ENCODE results near the gene ARID4A. TPM values are rescaled to one million over a fixed set of nuclear protein-coding genes. Genes with fewer than 3 reads are reported as not detected.
"Not testable (repeated sequence)": the region's sequence is repeated elsewhere in the genome, so short reads cannot be mapped to it uniquely, and the experiment has no call there.

Gene ARID4A
- total RNA-seq, 1 donor from 2014 or later, result 10.7 TPM

DNA sequence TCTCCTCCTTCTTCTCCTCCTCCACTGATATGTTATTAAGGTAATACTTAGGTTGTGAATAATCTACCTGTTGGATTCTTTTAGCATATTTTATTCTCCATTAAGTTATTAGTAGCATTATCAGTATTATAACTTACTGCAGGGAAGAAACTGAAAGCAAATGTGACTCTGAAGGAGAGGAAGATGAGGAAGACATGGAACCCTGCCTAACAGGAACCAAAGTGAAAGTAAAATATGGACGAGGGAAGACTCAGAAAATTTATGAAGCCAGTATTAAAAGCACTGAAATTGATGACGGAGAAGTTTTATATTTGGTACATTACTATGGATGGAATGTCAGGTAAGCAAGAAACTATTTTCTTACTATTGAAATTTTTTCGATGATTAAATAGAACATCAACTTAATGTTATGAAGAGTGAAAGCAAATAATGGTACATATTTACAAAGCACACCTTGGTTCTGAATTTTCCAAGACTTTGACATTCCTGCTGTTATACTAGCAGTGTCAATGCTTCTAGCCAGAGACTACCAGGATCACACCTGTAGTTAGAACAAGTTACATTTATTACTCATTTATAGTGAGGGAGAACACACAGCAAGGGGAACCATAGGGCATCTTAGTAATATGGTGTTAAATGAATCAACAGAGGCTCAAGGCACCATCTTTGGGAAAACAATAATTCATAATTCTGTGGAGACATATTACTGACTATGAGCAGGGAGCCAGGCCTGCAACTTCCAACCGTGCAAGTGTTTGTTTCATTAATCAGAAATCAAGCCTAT, 55.4 kb downstream of the ARID4A start:
- DNase-seq (ENCODE audit: low read depth in 2 of 2), result peak; percentile 9 to 51

DNA sequence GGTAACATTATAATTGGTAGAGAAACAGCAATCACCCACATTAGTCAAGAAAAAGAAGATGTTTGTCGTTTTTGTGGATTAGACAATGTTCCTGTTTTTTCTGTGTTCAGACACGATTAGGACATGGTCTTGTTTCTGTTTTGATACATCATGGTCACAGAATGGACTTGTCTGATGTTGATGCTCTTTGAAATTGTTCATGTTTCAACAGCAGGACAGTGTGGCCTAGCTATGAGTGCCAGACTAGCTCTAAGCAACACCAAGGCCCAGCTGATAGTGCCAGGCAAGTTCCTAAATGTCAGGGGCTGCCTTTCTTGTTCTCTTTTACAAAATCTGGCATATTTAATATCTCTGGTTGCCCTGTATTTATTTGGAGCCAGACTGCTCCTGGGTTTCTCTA, 56.5 kb downstream of the ARID4A start:
- no peak for DNase-seq (ENCODE audit: low read depth in 2 of 2)

DNA sequence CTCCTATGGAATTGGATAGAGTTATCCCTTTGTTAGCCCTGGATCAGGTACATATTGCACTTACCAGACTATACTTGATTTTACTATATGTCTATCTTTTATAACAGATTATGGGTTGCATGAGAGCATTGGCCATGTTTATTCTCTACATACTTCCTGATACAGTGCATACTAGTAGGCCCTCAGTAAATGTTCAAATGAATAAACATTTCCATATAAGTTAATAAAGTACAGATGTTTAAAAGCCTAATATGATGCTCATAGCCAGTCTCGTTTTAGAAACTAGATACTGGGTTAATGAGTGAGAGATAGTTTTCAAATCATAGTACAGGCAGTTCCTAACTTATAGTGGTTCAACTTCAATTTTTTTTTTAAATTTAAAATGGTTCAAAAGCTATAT, 57.9 kb downstream of the ARID4A start:
- DNase-seq (ENCODE audit: low read depth in 2 of 2), result no peak

DNA sequence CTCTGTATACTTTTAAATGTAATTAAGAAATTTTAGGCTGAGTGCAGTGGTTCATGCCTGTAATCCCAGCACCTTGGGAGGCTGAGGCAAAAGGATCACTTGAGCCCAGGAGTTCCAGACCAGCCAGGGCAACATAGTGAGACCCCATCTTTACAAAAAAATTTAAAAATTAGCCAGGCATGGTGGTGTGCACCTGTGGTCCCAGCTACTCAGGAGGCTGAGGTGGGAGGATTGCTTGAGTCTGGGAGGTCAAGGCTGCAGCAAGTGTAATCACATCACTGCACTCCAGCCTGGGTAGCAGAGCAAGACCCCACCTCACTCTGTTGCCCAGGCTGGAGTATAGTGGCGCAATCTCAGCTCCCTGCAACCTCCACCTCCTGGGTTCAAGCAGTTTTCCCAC, 63.9 kb downstream of the ARID4A start:
- DNase-seq (ENCODE audit: low read depth in 2 of 2), result not testable (repeated sequence)

DNA sequence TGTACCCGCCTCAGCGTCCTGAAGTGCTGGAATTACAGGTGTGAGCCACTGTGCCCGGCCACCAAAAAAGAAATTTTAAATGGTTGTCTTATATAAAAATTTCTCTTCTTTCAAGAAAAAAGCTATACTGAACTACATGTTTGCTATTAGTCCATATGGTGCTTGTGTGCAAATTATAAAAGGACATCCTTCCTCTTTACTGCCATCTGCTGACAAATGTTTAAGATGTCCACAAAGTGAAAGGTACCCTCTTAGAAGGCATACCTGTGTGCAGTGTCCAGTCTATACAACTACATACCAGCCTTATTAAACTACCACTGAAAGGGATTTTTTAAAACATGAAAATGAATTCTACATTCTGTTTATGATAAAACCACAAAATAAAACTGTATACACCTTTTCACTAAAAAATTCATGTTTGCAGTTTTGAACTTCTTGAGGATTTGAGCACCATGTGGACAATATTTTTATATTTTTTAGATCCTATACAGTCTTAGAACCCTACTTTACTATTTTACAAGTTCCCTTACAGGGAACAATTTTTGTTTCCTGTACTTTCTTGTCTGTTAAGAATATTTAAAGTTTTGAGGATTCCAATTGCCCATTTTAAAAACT, 64.5 kb downstream of the ARID4A start:
- DNase-seq (ENCODE audit: low read depth in 2 of 2), result peak; percentile 15 to 37

DNA sequence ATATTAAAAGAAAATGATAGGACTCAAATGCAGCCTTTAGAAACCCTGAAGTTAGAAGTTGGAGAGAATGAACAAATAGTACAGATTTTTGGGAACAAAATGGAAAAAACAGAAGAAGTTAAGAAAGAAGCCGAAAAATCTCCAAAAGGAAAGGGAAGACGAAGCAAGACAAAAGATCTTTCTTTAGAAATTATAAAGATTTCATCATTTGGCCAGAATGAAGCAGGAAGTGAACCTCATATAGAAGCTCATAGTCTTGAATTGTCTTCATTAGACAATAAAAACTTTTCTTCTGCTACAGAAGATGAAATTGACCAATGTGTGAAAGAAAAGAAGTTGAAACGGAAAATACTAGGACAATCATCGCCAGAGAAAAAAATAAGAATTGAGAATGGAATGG, 66.0 kb downstream of the ARID4A start:
- DNase-seq (ENCODE audit: low read depth in 2 of 2), result no peak

- peak in 1 of 2 donors; percentile 5 for DNase-seq (ENCODE audit: low read depth in 2 of 2)
These were observed 68.9 kb downstream of the ARID4A start for GRCh38 chr14:58367296-58367695.

GRCh38 chr14:58368956-58369355, 70.6 kb downstream of the ARID4A start:
- peak in 1 of 2 donors; percentile 68 for DNase-seq (ENCODE audit: low read depth in 2 of 2)

DNA sequence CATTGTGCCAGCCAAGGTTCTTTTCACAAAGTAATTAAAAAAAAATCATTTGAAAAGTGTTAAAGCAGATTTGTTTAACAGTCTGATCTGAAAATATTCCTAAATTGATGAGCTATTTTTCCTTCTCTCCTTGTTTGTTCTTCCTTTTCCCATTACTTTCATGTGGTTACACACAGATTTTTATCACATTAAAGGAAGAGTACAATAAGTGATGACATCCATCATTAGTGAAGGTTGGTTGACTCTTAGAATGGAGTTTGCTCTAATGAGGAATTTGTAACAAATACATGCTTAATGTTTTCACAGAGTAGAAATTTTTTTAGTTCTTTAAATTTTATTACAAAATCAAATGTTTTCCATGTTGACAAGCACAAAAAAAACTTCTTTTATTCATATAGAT, 78.4 kb downstream of the ARID4A start:
- no peak for DNase-seq (ENCODE audit: low read depth in 2 of 2)

- no peak for DNase-seq (ENCODE audit: low read depth in 2 of 2)
These were observed 92.5 kb downstream of the ARID4A start for GRCh38 chr14:58390830-58391229.

GRCh38 chr14:58395562-58395811, 97.1 kb downstream of the ARID4A start:
- no peak for DNase-seq (ENCODE audit: low read depth in 2 of 2)

- DNase-seq (ENCODE audit: low read depth in 2 of 2), result peak; percentile 65 to 70
These were observed 97.7 kb downstream of the ARID4A start, which contains the start of gene TOMM20L for GRCh38 chr14:58395812-58396788. Gene TOMM20L (plus strand): TSS chr14:58395930. CDS start chr14:58395958, 28 bp downstream.

DNA sequence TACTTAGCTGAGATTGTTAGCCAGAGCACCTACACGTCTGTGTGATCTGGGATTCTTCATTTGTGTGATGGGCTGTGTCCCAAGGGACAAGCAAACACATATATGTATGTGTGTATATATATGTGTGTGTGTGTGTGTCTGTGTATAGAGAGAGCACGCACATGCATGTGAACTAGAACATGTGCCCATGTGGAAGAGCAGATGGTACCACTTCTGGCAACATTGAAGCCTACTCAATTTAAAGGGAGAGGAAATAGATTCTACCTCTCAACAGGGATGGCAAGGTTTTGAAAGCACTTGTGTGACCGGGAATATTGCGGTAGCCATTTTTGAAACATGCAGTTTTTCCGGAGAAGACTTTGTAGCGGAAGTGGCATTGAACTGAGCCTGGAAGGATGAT, 98.8 kb downstream of the ARID4A start:
- DNase-seq (ENCODE audit: low read depth in 2 of 2), result no peak

GRCh38 chr14:58398495-58398894, 100.1 kb downstream of the ARID4A start:
- no peak for DNase-seq (ENCODE audit: low read depth in 2 of 2)

- DNase-seq (ENCODE audit: low read depth in 2 of 2), result no peak
These were observed 100.5 kb downstream of the ARID4A start for GRCh38 chr14:58398895-58399294.

GRCh38 chr14:58401587-58401986, 103.2 kb downstream of the ARID4A start:
- peak in 1 of 2 donors; percentile 3 for DNase-seq (ENCODE audit: low read depth in 2 of 2)

GRCh38 chr14:58408681-58409215, 110.4 kb downstream of the ARID4A start:
- no peak for DNase-seq (ENCODE audit: low read depth in 2 of 2)

DNA sequence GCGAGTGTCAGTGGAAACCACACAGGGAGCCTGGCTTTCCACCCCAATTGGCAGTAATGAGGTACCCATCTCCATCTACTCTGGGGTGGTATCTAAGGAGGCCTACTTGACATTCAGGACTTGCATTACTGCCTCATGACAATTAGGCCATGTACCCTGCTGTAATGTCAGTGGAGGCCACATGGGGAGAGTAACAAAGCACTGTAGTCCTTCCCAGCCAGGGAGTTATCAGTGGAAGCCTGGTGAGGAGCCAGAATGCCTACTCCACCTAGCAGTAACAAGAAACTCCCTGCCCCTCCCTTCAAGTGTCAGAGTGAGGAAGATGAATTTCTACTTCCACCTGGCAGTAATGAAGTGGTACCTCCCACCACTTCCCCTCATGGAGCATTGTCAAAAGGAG, 116.5 kb downstream of the ARID4A start:
- peak in 1 of 2 donors; percentile 6 for DNase-seq (ENCODE audit: low read depth in 2 of 2)

- DNase-seq (ENCODE audit: low read depth in 2 of 2), result no peak
These were observed 117.5 kb downstream of the ARID4A start for GRCh38 chr14:58415636-58416547.

DNA sequence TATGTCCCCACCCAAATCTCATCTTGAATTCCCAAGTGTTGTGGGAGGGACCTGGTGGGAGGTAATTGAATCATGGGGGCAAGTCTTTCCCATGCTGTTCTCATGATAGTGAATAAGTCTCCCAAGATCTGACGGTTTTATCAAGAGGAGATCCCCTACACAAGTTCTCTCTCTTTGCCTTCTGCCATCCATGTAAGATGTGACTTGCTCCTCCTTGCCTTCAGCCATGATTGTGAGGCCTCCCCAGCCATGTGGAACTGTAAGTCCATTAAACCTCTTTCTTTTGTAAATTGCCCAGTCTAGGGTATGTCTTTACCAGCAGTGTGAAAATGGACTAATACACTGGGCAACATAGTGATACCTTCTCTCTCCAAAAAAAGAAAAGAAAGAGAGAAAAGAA, 118.6 kb downstream of the ARID4A start:
- not testable (repeated sequence) for DNase-seq (ENCODE audit: low read depth in 2 of 2)
